ENCODE measurements around the gene TRIM28. TPM values are rescaled to one million over a fixed set of nuclear protein-coding genes. Genes with fewer than 3 reads are reported as not detected.

The TRIM28 gene
- total and polyA plus RNA-seq, 9 of the 15 experiments (the other 6 are each of a cell fraction or from before 2014, with no cell fraction given): 12.1 to 797 (median 490) TPM

DNA sequence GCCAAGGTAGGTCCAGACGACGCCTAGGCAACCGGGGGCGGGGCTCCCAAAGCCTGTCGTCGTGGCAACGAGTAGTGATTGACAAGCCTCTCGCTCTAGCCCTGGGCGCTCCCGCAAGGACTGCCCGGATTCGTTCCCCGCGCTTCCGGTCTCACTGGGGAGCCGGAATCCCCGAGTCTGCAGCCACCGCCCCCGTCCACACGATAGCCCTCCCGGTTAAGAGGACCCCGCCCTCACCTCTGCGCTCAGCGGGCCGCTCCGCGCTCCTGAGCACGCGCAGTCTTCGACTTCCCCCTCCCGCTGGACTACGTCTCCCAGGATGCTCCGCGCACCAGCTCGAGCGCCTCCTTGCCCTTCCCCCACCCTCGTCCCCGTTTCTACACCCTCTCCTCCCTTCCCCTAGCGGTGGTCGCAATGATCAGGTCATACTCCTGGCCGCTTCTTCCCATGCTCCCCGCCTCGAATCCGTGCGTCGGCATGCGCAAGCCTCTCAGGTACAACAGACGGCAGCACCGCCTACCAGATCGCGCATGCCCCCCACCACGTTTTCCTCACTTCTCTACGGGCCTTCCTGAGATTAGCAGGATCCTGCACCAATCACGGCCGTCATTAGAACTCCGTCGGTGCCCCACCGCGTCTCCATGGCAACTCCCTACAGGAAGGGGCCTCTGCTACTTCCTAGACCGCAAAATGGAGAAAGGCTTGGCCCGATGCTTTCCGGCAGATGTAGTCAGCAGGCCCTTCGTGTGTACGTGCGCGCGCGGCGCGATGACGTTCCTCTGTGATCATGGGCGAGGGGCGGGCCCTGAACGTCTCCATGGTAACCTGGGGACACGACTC is 29.2 kb downstream of the TRIM28 start, which contains the start of gene MZF1 (continued):
- TF ChIP-seq, protein P1, sequence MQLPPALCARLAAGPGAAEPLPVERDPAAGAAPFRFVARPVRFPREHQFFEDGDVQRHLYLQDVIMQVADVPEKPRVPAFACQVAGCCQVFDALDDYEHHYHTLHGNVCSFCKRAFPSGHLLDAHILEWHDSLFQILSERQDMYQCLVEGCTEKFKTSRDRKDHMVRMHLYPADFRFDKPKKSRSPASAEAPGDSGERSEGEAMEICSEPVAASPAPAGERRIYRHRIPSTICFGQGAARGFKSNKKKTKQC (CRISPR knock-in tag; IDR thresholded peaks at IDR 0.05): peak; percentile 94
- TF ChIP-seq RBM15 (IDR thresholded peaks at IDR 0.05; ENCODE audit: insufficient read depth, low read length): no peak
- TF ChIP-seq, protein P2, sequence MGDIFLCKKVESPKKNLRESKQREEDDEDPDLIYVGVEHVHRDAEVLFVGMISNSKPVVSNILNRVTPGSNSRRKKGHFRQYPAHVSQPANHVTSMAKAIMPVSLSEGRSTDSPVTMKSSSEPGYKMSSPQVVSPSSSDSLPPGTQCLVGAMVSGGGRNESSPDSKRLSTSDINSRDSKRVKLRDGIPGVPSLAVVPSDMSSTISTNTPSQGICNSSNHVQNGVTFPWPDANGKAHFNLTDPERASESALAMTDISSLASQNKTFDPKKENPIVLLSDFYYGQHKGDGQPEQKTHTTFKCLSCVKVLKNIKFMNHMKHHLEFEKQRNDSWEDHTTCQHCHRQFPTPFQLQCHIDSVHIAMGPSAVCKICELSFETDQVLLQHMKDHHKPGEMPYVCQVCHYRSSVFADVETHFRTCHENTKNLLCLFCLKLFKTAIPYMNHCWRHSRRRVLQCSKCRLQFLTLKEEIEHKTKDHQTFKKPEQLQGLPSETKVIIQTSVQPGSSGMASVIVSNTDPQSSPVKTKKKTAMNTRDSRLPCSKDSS (IDR thresholded peaks at IDR 0.05; ENCODE audit: low read depth, partially characterized antibody): no peak
- TF ChIP-seq E2F3 (CRISPR knock-in tag; IDR thresholded peaks at IDR 0.05): no peak
- TF ChIP-seq TOE1 (IDR thresholded peaks at IDR 0.05; ENCODE audit: borderline replicate concordance): peak; percentile 81
- no peak for TF ChIP-seq TOE1 (CRISPR knock-in tag; IDR thresholded peaks at IDR 0.05; ENCODE audit: borderline replicate concordance, low read depth)
- peak; percentile 98 for TF ChIP-seq FOXJ2 (tag; IDR thresholded peaks at IDR 0.05)
- TF ChIP-seq DPF2 (IDR thresholded peaks at IDR 0.05): peak; percentile 43; the same call in 1 of the 2 replicates
- TF ChIP-seq TAL1 (IDR thresholded peaks at IDR 0.05): 0 out of 2 replicates have a peak, but pooled peaks have one; percentile 15
- TF ChIP-seq ZNF354B (CRISPR knock-in tag; IDR thresholded peaks at IDR 0.05): no peak
- TF ChIP-seq, protein P3, sequence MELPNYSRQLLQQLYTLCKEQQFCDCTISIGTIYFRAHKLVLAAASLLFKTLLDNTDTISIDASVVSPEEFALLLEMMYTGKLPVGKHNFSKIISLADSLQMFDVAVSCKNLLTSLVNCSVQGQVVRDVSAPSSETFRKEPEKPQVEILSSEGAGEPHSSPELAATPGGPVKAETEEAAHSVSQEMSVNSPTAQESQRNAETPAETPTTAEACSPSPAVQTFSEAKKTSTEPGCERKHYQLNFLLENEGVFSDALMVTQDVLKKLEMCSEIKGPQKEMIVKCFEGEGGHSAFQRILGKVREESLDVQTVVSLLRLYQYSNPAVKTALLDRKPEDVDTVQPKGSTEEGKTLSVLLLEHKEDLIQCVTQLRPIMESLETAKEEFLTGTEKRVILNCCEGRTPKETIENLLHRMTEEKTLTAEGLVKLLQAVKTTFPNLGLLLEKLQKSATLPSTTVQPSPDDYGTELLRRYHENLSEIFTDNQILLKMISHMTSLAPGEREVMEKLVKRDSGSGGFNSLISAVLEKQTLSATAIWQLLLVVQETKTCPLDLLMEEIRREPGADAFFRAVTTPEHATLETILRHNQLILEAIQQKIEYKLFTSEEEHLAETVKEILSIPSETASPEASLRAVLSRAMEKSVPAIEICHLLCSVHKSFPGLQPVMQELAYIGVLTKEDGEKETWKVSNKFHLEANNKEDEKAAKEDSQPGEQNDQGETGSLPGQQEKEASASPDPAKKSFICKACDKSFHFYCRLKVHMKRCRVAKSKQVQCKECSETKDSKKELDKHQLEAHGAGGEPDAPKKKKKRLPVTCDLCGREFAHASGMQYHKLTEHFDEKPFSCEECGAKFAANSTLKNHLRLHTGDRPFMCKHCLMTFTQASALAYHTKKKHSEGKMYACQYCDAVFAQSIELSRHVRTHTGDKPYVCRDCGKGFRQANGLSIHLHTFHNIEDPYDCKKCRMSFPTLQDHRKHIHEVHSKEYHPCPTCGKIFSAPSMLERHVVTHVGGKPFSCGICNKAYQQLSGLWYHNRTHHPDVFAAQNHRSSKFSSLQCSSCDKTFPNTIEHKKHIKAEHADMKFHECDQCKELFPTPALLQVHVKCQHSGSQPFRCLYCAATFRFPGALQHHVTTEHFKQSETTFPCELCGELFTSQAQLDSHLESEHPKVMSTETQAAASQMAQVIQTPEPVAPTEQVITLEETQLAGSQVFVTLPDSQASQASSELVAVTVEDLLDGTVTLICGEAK (IDR thresholded peaks at IDR 0.05): peak; percentile 91
- TF ChIP-seq, protein P3 (CRISPR knock-in tag; IDR thresholded peaks at IDR 0.05): no peak
- TF ChIP-seq, protein P4, sequence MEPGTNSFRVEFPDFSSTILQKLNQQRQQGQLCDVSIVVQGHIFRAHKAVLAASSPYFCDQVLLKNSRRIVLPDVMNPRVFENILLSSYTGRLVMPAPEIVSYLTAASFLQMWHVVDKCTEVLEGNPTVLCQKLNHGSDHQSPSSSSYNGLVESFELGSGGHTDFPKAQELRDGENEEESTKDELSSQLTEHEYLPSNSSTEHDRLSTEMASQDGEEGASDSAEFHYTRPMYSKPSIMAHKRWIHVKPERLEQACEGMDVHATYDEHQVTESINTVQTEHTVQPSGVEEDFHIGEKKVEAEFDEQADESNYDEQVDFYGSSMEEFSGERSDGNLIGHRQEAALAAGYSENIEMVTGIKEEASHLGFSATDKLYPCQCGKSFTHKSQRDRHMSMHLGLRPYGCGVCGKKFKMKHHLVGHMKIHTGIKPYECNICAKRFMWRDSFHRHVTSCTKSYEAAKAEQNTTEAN (CRISPR knock-in tag; IDR thresholded peaks at IDR 0.05): peak; percentile 67; the same call in 1 of the 2 replicates
- peak; percentile 78 for TF ChIP-seq ETV5 (CRISPR knock-in tag; IDR thresholded peaks at IDR 0.05; ENCODE audit: low read depth)

Data from K562 (cell line).